KMS-11 (cell line): Measurements from ENCODE around the gene KIF2A.

ENCODE experiments used
- H2AFZ ChIP-seq: fragments of 200-600 bp; sonication (generic); 2 replicates; pipeline ENCODE4 v1.6.1; 2016; ENCODE audit warnings: antibody characterized with exemption, mixed run types, low read depth
- H3K27ac ChIP-seq: fragments of 200-600 bp; sonication (generic); 2 replicates; pipeline ENCODE4 v1.6.1; 2016; ENCODE audit warnings: mild to moderate bottlenecking, mixed run types
- H3K27me3 ChIP-seq: fragments of 200-600 bp; sonication (generic); 2 replicates; pipeline ENCODE4 v1.6.1; 2017; ENCODE audit warnings: mild to moderate bottlenecking, low read depth, mixed run types, moderate library complexity; ENCODE audit not compliant: insufficient read depth
- H3K36me3 ChIP-seq: fragments of 200-600 bp; sonication (generic); 2 replicates; pipeline ENCODE4 v1.6.1; 2017; ENCODE audit warnings: mild to moderate bottlenecking, mixed run types; ENCODE audit not compliant: insufficient read depth
- H3K4me1 ChIP-seq: fragments of 200-600 bp; sonication (generic); 2 replicates; pipeline ENCODE4 v1.6.1; 2016; ENCODE audit warnings: mild to moderate bottlenecking, low read depth, mixed run types; ENCODE audit not compliant: poor library complexity, severe bottlenecking
- H3K4me2 ChIP-seq: fragments of 200-600 bp; sonication (generic); 2 replicates; pipeline ENCODE4 v1.7.0; 2016; ENCODE audit warnings: mild to moderate bottlenecking, mixed run types
- H3K4me3 ChIP-seq: fragments of 200-600 bp; sonication (generic); IDR thresholded peaks from 2 replicates; pipeline ENCODE4 v1.6.1; 2017; ENCODE audit warnings: low read depth, low read length, mixed read lengths; ENCODE audit not compliant: insufficient read depth
- H3K79me2 ChIP-seq: fragments of 200-600 bp; sonication (generic); 2 replicates; pipeline ENCODE4 v1.6.1; 2016; ENCODE audit warnings: low read depth, mixed run types; ENCODE audit not compliant: insufficient read depth
- H3K9ac ChIP-seq: fragments of 200-600 bp; sonication (generic); 2 replicates; pipeline ENCODE4 v1.6.1; 2016; ENCODE audit warnings: mild to moderate bottlenecking, mixed run types
- H4K20me1 ChIP-seq: fragments of 200-600 bp; sonication (generic); 2 replicates; pipeline ENCODE4 v1.6.1; 2016; ENCODE audit warnings: mild to moderate bottlenecking, mixed run types; ENCODE audit not compliant: insufficient read depth
- CTCF ChIP-seq: fragments of 200-600 bp; sonication (generic); conservative IDR thresholded peaks from 2 replicates; pipeline ENCODE4 v1.6.1; 2017; ENCODE audit warnings: low read depth, mild to moderate bottlenecking, antibody characterized with exemption, low read length, moderate library complexity, mixed read lengths

Gene KIF2A

GRCh38 chr5:62343428-62343827 lies 37.4 kb downstream of the KIF2A start:
- H4K20me1 ChIP-seq, result peaks cover 11% of the 10 kb centered on the region; the same call in 1 of the 2 replicates
- TF ChIP-seq CTCF, result no peak
- no peak overlapping the region for H3K27ac ChIP-seq
- no peaks in the 10 kb centered on the region for H3K27me3 ChIP-seq
- no peak overlapping the region for H3K9ac ChIP-seq
- H3K4me3 ChIP-seq, result no peak overlapping the region
- no peak overlapping the region for H2AFZ ChIP-seq
- H3K4me2 ChIP-seq, result no peak overlapping the region
- H3K36me3 ChIP-seq, result no peaks in the 10 kb centered on the region
- peaks cover 73% of the 10 kb centered on the region for H3K79me2 ChIP-seq
- H3K4me1 ChIP-seq, result peaks cover 48% of the 10 kb centered on the region

GRCh38 chr5:62346748-62347147 lies 40.7 kb downstream of the KIF2A start:
- no peak for TF ChIP-seq CTCF
- no peak overlapping the region for H2AFZ ChIP-seq
- H3K27me3 ChIP-seq, result no peaks in the 10 kb centered on the region
- no peak overlapping the region for H3K9ac ChIP-seq
- peaks cover 28% of the 10 kb centered on the region for H3K4me1 ChIP-seq
- no peaks in the 10 kb centered on the region for H3K36me3 ChIP-seq
- peaks cover 43% of the 10 kb centered on the region for H3K79me2 ChIP-seq
- no peak overlapping the region for H3K27ac ChIP-seq
- no peak overlapping the region for H3K4me2 ChIP-seq
- no peak overlapping the region for H3K4me3 ChIP-seq
- H4K20me1 ChIP-seq, result 0 out of 2 replicates have a peak, but pooled peaks cover 10% of the 10 kb centered on the region

- Histone ChIP-seq H3K27me3 (no peaks in the 10 kb centered on the region), H3K79me2 (peaks cover 31% of the 10 kb centered on the region), H4K20me1 (0 out of 2 replicates have a peak, but pooled peaks cover 5% of the 10 kb centered on the region), H3K27ac (no peak overlapping the region), H3K36me3 (no peaks in the 10 kb centered on the region), H2AFZ (no peak overlapping the region), H3K4me2 (no peak overlapping the region), H3K4me3 (no peak overlapping the region), H3K9ac (no peak overlapping the region), H3K4me1 (peaks cover 17% of the 10 kb centered on the region)
- no peak for TF ChIP-seq CTCF
Measured at GRCh38 chr5:62347928-62348327, 41.9 kb downstream of the KIF2A start.

GRCh38 chr5:62348723-62349481 lies 42.9 kb downstream of the KIF2A start:
- Histone ChIP-seq H2AFZ (no peak overlapping the region), H3K9ac (no peak overlapping the region), H3K79me2 (peaks cover 22% of the 10 kb centered on the region), H3K27me3 (no peaks in the 10 kb centered on the region), H4K20me1 (no peaks in the 10 kb centered on the region), H3K36me3 (no peaks in the 10 kb centered on the region), H3K4me1 (peaks cover 19% of the 10 kb centered on the region), H3K4me3 (no peak overlapping the region), H3K4me2 (no peak overlapping the region), H3K27ac (no peak overlapping the region)
- no peak for TF ChIP-seq CTCF
